ENCODE measurements around the gene DLGAP1. TPM values are rescaled to one million over a fixed set of nuclear protein-coding genes. Genes with fewer than 3 reads are reported as not detected.

DLGAP1 gene
- total and polyA plus RNA-seq, 2 of the 8 experiments (the other 6 are each of a cell fraction or from before 2014, with no cell fraction given), result 11.8 to 16.9 TPM

DNA sequence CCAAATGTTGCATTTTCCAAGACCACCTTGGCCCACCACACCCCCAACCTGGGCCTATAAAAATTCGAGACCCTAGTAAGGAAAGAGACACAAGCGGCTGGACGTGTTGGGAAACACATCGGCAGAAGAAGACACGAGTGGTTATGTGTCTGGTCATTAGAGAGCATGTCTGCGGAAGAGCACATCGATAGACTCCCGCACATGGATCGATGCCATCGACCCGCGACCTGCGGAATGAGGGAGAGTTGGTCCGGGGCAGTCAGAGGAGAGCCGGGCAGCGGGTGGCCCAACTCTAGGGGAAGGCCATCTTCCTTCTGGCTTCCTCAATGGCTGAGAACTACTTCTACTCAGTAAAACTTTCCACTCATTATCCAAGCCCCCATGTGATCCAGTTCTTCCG is 785.7 kb downstream of the DLGAP1 start:
- Histone ChIP-seq H4K91ac (replicated peaks; ENCODE audit: insufficient read length, low read length) (no peak overlapping the region), H3K4me2 (ENCODE audit: insufficient read depth in 1 of 2, low read depth in 2 of 2, low read length in 2 of 2) (no peak overlapping the region), H2BK120ac (replicated peaks; ENCODE audit: low read depth, low read length) (no peak overlapping the region), H4K5ac (ENCODE audit: insufficient read length, low read depth, low read length) (no peak overlapping the region), H4K20me1 (replicated peaks in 1 of 2; ENCODE audit: control insufficient read depth in 1 of 2, insufficient read depth in 2 of 2, low read length in 2 of 2) (no peaks in the 10 kb centered on the region), H2BK5ac (ENCODE audit: low read depth, low read length) (no peak overlapping the region), H2AFZ (ENCODE audit: low read length) (no peak overlapping the region), H3K14ac (ENCODE audit: insufficient read length) (no peak overlapping the region), H3K23ac (ENCODE audit: insufficient read length) (no peak overlapping the region), H2BK12ac (ENCODE audit: low read depth, low read length) (peak overlapping the region; percentile 87), H4K8ac (ENCODE audit: extremely low read depth, insufficient read depth, low read length) (no peak overlapping the region), H3K56ac (replicated peaks; ENCODE audit: insufficient read length, low read depth, low read length) (no peak overlapping the region), H3K79me2 (ENCODE audit: control insufficient read depth in 1 of 2, insufficient read depth in 2 of 2, low read length in 2 of 2) (no peaks in the 10 kb centered on the region), H3K23me2 (ENCODE audit: low read depth, low read length) (no peaks in the 10 kb centered on the region), H3K9me3 (ENCODE audit: insufficient read depth in 2 of 2, low read depth in 1 of 2, low read length in 1 of 2) (no peaks in the 10 kb centered on the region), H2AK5ac (ENCODE audit: low read depth, low read length) (no peak overlapping the region), H3K4ac (replicated peaks; ENCODE audit: insufficient read length, low read depth, low read length) (no peak overlapping the region), H3K27ac (ENCODE audit: low read depth, low read length) (no peak overlapping the region), H3K36me3 (ENCODE audit: control insufficient read depth in 2 of 4, insufficient read depth in 4 of 4, low read length in 3 of 4) (no peaks in the 10 kb centered on the region), H2BK20ac (ENCODE audit: low read length) (no peak overlapping the region), H2BK15ac (ENCODE audit: low read length) (no peak overlapping the region; the same call in 1 of the 2 replicates), H3K27me3 (replicated peaks in 1 of 4; ENCODE audit: control insufficient read depth in 3 of 4, extremely low read depth in 1 of 4, insufficient read depth in 3 of 4, low read length in 3 of 4) (no peaks in the 10 kb centered on the region), H3K4me3 (ENCODE audit: extremely low read depth in 1 of 4, insufficient read depth in 2 of 4, low read depth in 3 of 4, low read length in 4 of 4) (no peak overlapping the region), H3K4me1 (replicated peaks in 1 of 4; ENCODE audit: control insufficient read depth in 3 of 4, insufficient read depth in 4 of 4, low read length in 3 of 4) (peaks cover 3 to 11% (median 8%) of the 10 kb centered on the region in 4 experiments; a peak in 6 of 7 replicates), H3K79me1 (ENCODE audit: low read depth, low read length) (no peaks in the 10 kb centered on the region), H3K9ac (replicated peaks in 1 of 4; ENCODE audit: extremely low read depth in 1 of 4, low read depth in 3 of 4, low read length in 3 of 4) (no peak overlapping the region), H3K18ac (ENCODE audit: extremely low read depth, low read length) (no peak overlapping the region)
- no peak for DNase-seq (ENCODE audit: low read depth in 1 of 2, low spot score in 2 of 2)
- TF ChIP-seq EGR1 (IDR thresholded peaks at IDR 0.05; ENCODE audit: borderline replicate concordance, low read depth, low read length), result no peak
- no peak for TF ChIP-seq RFX5 (IDR thresholded peaks at IDR 0.05; ENCODE audit: borderline replicate concordance, low read depth, low read length)
- no peak for TF ChIP-seq SP4 (IDR thresholded peaks at IDR 0.05; ENCODE audit: low read length)
- TF ChIP-seq SIN3A (conservative IDR thresholded peaks at IDR 0.05 in 1 of 2, IDR thresholded peaks at IDR 0.05 in 1 of 2; ENCODE audit: low read depth in 1 of 2, low read length in 2 of 2), result no peak
- no peak for TF ChIP-seq RBBP5 (IDR thresholded peaks at IDR 0.05; ENCODE audit: borderline replicate concordance, low read depth, low read length)
- TF ChIP-seq TAF1 (IDR thresholded peaks at IDR 0.05; ENCODE audit: low read depth, low read length), result no peak
- no peak for TF ChIP-seq SIRT6 (IDR thresholded peaks at IDR 0.05; ENCODE audit: low read length)
- FAIRE-seq, result no peak
- CTCF ChIA-PET (ENCODE audit: partially characterized antibody), result interaction anchor here (1.5 kb wide), 1 partner anchor 201 kb away, joined by 3 read pairs; no protein-coding TSS in a partner anchor
- POLR2A ChIA-PET (ENCODE audit: partially characterized antibody), result interaction anchor here (1.9 kb wide), 1 partner anchor 66 kb away, joined by 7 read pairs; no protein-coding TSS in a partner anchor
- WGBS, 2 experiments (ENCODE audit: extremely low coverage in 1 of 2, insufficient coverage in 1 of 2, insufficient read length in 1 of 2, insufficient replicate concordance in 2 of 2, low coverage in 1 of 2, low lambda C conversion rate in 2 of 2, missing lambda C conversion rate in 1 of 2), result 95% methylated on average over 17 of the region's 17 CpGs; no CpG with 5 or more reads in 1 of the 2 experiments
